ENCODE results near the gene IKZF4. TPM values are rescaled to one million over a fixed set of nuclear protein-coding genes. Genes with fewer than 3 reads are reported as not detected.

The IKZF4 gene
- total RNA-seq: 1.2 and 2.5 TPM in 2 replicates

- Histone ChIP-seq H3K79me2 (ENCODE audit: insufficient read depth, low read length) (no peaks in the 10 kb centered on the region), H3K36me3 (ENCODE audit: insufficient read depth, low read length) (peaks cover 4% of the 10 kb centered on the region), H4K20me1 (ENCODE audit: insufficient read depth, low read length) (no peaks in the 10 kb centered on the region), H3K9me3 (ENCODE audit: low read depth, low read length) (no peaks in the 10 kb centered on the region), H3K27me3 (ENCODE audit: insufficient read depth, low read length) (no peaks in the 10 kb centered on the region), H3K4me3 (ENCODE audit: insufficient read depth, low read length) (no peak within 1 kb of the TSS), H3K4me2 (ENCODE audit: insufficient read depth, low read length) (no peak within 1 kb of the TSS), H3K27ac (ENCODE audit: low read depth, low read length) (no peak within 1 kb of the TSS), H2AFZ (ENCODE audit: low read length) (peak within 1 kb of the TSS; percentile 29), H3K4me1 (ENCODE audit: insufficient read depth, low read length) (no peaks in the 10 kb centered on the region)
- no peak for DNase-seq (ENCODE audit: insufficient read length, low spot score, missing footprints)
- TF ChIP-seq, protein P1, sequence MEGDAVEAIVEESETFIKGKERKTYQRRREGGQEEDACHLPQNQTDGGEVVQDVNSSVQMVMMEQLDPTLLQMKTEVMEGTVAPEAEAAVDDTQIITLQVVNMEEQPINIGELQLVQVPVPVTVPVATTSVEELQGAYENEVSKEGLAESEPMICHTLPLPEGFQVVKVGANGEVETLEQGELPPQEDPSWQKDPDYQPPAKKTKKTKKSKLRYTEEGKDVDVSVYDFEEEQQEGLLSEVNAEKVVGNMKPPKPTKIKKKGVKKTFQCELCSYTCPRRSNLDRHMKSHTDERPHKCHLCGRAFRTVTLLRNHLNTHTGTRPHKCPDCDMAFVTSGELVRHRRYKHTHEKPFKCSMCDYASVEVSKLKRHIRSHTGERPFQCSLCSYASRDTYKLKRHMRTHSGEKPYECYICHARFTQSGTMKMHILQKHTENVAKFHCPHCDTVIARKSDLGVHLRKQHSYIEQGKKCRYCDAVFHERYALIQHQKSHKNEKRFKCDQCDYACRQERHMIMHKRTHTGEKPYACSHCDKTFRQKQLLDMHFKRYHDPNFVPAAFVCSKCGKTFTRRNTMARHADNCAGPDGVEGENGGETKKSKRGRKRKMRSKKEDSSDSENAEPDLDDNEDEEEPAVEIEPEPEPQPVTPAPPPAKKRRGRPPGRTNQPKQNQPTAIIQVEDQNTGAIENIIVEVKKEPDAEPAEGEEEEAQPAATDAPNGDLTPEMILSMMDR (IDR thresholded peaks at IDR 0.05; ENCODE audit: extremely low read depth, low read depth, low read length): no peak
Measured at GRCh38 chr12:56020423-56021184, at the start of gene IKZF4. Gene IKZF4 (plus strand): TSS chr12:56021043. CDS start chr12:56021494, 451 bp downstream.

DNA sequence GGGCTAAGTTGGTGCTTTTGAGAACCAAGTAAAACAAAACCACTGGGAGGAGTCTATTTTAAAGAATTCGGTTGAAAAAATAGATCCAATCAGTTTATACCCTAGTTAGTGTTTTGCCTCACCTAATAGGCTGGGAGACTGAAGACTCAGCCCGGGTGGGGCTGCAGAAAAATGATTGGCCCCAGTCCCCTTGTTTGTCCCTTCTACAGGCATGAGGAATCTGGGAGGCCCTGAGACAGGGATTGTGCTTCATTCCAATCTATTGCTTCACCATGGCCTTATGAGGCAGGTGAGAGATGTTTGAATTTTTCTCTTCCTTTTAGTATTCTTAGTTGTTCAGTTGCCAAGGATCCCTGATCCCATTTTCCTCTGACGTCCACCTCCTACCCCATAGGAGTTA, 48.8 kb upstream of the IKZF4 start:
- H3K4me2 ChIP-seq (ENCODE audit: insufficient read depth, low read length): peak overlapping the region; percentile 99
- no peaks in the 10 kb centered on the region for H3K27me3 ChIP-seq (ENCODE audit: insufficient read depth, low read length)
- H3K4me1 ChIP-seq (ENCODE audit: insufficient read depth, low read length): peaks cover 37% of the 10 kb centered on the region
- TF ChIP-seq, protein P1 (IDR thresholded peaks at IDR 0.05; ENCODE audit: extremely low read depth, low read depth, low read length): no peak
- no peak overlapping the region for H2AFZ ChIP-seq (ENCODE audit: low read length)
- H3K9me3 ChIP-seq (ENCODE audit: low read depth, low read length): no peaks in the 10 kb centered on the region
- peaks cover 11% of the 10 kb centered on the region for H4K20me1 ChIP-seq (ENCODE audit: insufficient read depth, low read length)
- peak overlapping the region; percentile 99 for H3K27ac ChIP-seq (ENCODE audit: low read depth, low read length)
- H3K4me3 ChIP-seq (ENCODE audit: insufficient read depth, low read length): peak overlapping the region; percentile 1
- peak; percentile 83 for DNase-seq (ENCODE audit: insufficient read length, low spot score, missing footprints)
- peaks cover 8% of the 10 kb centered on the region for H3K36me3 ChIP-seq (ENCODE audit: insufficient read depth, low read length)
- peaks cover 50% of the 10 kb centered on the region for H3K79me2 ChIP-seq (ENCODE audit: insufficient read depth, low read length)

DNA sequence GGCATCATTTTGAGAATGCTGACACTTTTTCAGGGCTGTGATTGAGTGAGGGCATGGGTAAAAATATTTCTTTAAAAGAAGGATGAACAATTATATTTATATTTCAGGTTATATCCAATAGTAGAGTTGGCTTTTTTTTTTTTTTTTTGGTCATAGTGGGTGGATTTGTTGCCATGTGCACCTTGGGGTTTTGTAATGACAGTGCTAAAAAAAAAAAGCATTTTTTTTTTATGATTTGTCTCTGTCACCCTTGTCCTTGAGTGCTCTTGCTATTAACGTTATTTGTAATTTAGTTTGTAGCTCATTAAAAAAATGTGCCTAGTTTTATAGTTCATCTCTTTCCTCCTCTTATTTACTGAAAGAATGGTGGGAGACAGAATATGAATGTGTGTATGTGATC, 48.4 kb upstream of the IKZF4 start:
- H3K4me2 ChIP-seq (ENCODE audit: insufficient read depth, low read length): peak overlapping the region; percentile 99
- no peaks in the 10 kb centered on the region for H3K27me3 ChIP-seq (ENCODE audit: insufficient read depth, low read length)
- H3K4me1 ChIP-seq (ENCODE audit: insufficient read depth, low read length): peaks cover 33% of the 10 kb centered on the region
- H3K79me2 ChIP-seq (ENCODE audit: insufficient read depth, low read length): peaks cover 50% of the 10 kb centered on the region
- peak overlapping the region; percentile 84 for H2AFZ ChIP-seq (ENCODE audit: low read length)
- H4K20me1 ChIP-seq (ENCODE audit: insufficient read depth, low read length): peaks cover 11% of the 10 kb centered on the region
- H3K27ac ChIP-seq (ENCODE audit: low read depth, low read length): peak overlapping the region; percentile 99
- TF ChIP-seq, protein P1 (IDR thresholded peaks at IDR 0.05; ENCODE audit: extremely low read depth, low read depth, low read length): no peak
- peak overlapping the region; percentile 84 for H3K4me3 ChIP-seq (ENCODE audit: insufficient read depth, low read length)
- no peaks in the 10 kb centered on the region for H3K9me3 ChIP-seq (ENCODE audit: low read depth, low read length)
- no peak for DNase-seq (ENCODE audit: insufficient read length, low spot score, missing footprints)
- peaks cover 8% of the 10 kb centered on the region for H3K36me3 ChIP-seq (ENCODE audit: insufficient read depth, low read length)

DNA sequence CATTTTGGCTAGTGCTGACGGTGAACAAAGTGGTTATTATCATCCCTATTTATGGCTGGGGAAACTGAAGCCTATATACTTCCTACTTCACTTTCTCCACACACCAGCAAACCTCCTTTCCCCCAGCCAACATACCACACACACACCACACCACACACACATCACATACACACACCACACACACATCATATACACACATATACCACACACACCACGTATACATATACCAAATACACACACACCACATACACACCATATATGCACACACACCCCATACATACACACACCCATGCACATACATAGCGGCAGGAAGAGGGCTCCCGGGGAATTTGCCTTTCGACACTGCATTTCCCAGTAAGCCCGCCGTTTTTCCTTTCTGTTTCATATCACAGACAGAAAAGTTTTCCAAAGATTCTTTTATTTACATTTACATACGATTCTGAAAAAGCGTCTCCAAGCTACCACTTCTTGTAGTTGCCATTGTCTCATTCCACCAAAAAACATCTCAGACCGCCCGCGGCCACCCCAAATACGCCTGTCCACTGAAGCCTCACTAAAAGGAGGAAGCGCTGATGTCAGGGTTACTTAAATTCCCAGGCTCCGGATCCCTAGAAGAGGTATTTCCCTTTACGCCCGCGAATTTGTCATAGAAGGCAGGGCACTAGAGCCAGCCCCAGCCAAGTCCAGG, 47.8 kb upstream of the IKZF4 start:
- TF ChIP-seq, protein P1 (IDR thresholded peaks at IDR 0.05; ENCODE audit: extremely low read depth, low read depth, low read length): no peak
- Histone ChIP-seq H3K4me3 (ENCODE audit: insufficient read depth, low read length) (peak overlapping the region; percentile 84), H3K79me2 (ENCODE audit: insufficient read depth, low read length) (peaks cover 50% of the 10 kb centered on the region), H2AFZ (ENCODE audit: low read length) (peak overlapping the region; percentile 84), H4K20me1 (ENCODE audit: insufficient read depth, low read length) (peaks cover 11% of the 10 kb centered on the region), H3K4me1 (ENCODE audit: insufficient read depth, low read length) (peaks cover 27% of the 10 kb centered on the region), H3K27me3 (ENCODE audit: insufficient read depth, low read length) (no peaks in the 10 kb centered on the region), H3K9me3 (ENCODE audit: low read depth, low read length) (no peaks in the 10 kb centered on the region), H3K4me2 (ENCODE audit: insufficient read depth, low read length) (peak overlapping the region; percentile 99), H3K27ac (ENCODE audit: low read depth, low read length) (peak overlapping the region; percentile 99), H3K36me3 (ENCODE audit: insufficient read depth, low read length) (peaks cover 8% of the 10 kb centered on the region)
- DNase-seq (ENCODE audit: insufficient read length, low spot score, missing footprints): peak; percentile 58

Data from osteoblast (primary cell).